Keratinocyte (primary cell): ENCODE data around the gene KIF27. TPM values are rescaled to one million over a fixed set of nuclear protein-coding genes. Genes with fewer than 3 reads are reported as not detected.

Source experiments
- DNase-seq: peaks from one replicate; pipeline ENCODE4 v3.0.0-alpha.2; 2011; ENCODE audit warnings: low read depth, missing footprints, low spot score
- FAIRE-seq: peaks from 2 replicates; lab custom pipeline; 2011; peaks lifted over from hg19 to GRCh38; lab: Jason Lieb, UNC
- H2AFZ ChIP-seq: 2 replicates; pipeline ENCODE4 v1.6.0; 2012; ENCODE audit warnings: low read length, control low read depth, inconsistent platforms; ENCODE audit not compliant: control insufficient read depth
- H3K27ac ChIP-seq: 2 replicates; pipeline ENCODE4 v1.5.1; 2011; ENCODE audit warnings: low read length; ENCODE audit not compliant: control insufficient read depth, insufficient read depth
- H3K27me3 ChIP-seq: 3 replicates; pipeline ENCODE4 v1.6.0; 2011; ENCODE audit warnings: low read length; ENCODE audit not compliant: control insufficient read depth, insufficient read depth; ENCODE audit errors: extremely low read depth
- H3K36me3 ChIP-seq, 2 experiments: 2 replicates in 1 of 2; 3 replicates in 1 of 2; pipeline ENCODE4 v1.5.1; 2011; ENCODE audit warnings: low read length in 2 of 2, mild to moderate bottlenecking in 1 of 2; ENCODE audit not compliant: control insufficient read depth in 2 of 2, insufficient read depth in 2 of 2; ENCODE audit errors: extremely low read depth in 1 of 2
- H3K4me1 ChIP-seq: 3 replicates; pipeline ENCODE4 v1.5.1; 2011; ENCODE audit warnings: low read length; ENCODE audit not compliant: control insufficient read depth, insufficient read depth; ENCODE audit errors: extremely low read depth
- H3K4me2 ChIP-seq: 3 replicates; pipeline ENCODE4 v1.6.0; 2011; ENCODE audit warnings: low read depth, low read length; ENCODE audit not compliant: control insufficient read depth, insufficient read depth; ENCODE audit errors: extremely low read depth
- H3K4me3 ChIP-seq, 3 experiments: fragments of 200-600 bp in 1 of 3; sonication (generic) in 1 of 3; 2 replicates in 2 of 3; 3 replicates in 1 of 3; pipeline ENCODE4 v1.5.1; 2011 to 2016; ENCODE audit warnings: low read length in 3 of 3, mild to moderate bottlenecking in 3 of 3, control low read depth in 2 of 3, inconsistent platforms in 1 of 3, low read depth in 1 of 3, mixed read lengths in 1 of 3, mixed run types in 1 of 3, moderate library complexity in 1 of 3; ENCODE audit not compliant: control insufficient read depth in 2 of 3, insufficient read depth in 2 of 3; ENCODE audit errors: extremely low read depth in 1 of 3
- H3K79me2 ChIP-seq: 2 replicates; pipeline ENCODE4 v1.6.0; 2012; ENCODE audit warnings: low read length; ENCODE audit not compliant: control insufficient read depth, insufficient read depth
- H3K9ac ChIP-seq: 3 replicates; pipeline ENCODE4 v1.6.0; 2011; ENCODE audit warnings: low read length; ENCODE audit not compliant: control insufficient read depth, insufficient read depth; ENCODE audit errors: extremely low read depth
- H3K9me1 ChIP-seq: 3 replicates; pipeline ENCODE4 v1.6.0; 2011; ENCODE audit warnings: low read length; ENCODE audit not compliant: control insufficient read depth, insufficient read depth; ENCODE audit errors: extremely low read depth
- H3K9me3 ChIP-seq: 2 replicates; pipeline ENCODE4 v1.5.1; 2012; ENCODE audit warnings: low read depth, low read length; ENCODE audit not compliant: control insufficient read depth
- H4K20me1 ChIP-seq: 3 replicates; pipeline ENCODE4 v1.6.0; 2011; ENCODE audit warnings: low read length; ENCODE audit not compliant: control insufficient read depth, insufficient read depth; ENCODE audit errors: extremely low read depth
- EZH2 ChIP-seq: IDR thresholded peaks from one replicate; pipeline ENCODE4 v1.6.1; 2012; ENCODE audit warnings: inconsistent platforms, mild to moderate bottlenecking, low read length, moderate library complexity
- dilution Hi-C: fragments of 300-500 bp; cut with MboI; formaldehyde crosslinking; loops from one replicate; pipeline ENCODE4 v1.7.0; 2020; ENCODE audit warnings: low sequenced_read_pairs; ENCODE audit not compliant: extremely low pct_ligation_motif_present
- polyA plus RNA-seq, 5 experiments: library from polyadenylated mRNA; depleted of rRNA in 3 of 5; stranded (reverse) in 3 of 5; stranded (forward) in 1 of 5; unstranded in 1 of 5; fragments of >200 nt; gene quantifications; 1 replicate in 1 of 5; 2 replicates in 3 of 5; 3 replicates in 1 of 5; pipeline versions ENCODE4 v1.2.1 to v1.2.3, GENCODE V29; 2011 to 2012; ENCODE audit warnings: missing spikeins in 2 of 5, low read depth in 1 of 5, low replicate concordance in 1 of 5
- TF ChIP-seq, protein P1 (sequence below), 3 experiments: IDR thresholded peaks in 1 of 3; conservative IDR thresholded peaks in 1 of 3; optimal IDR thresholded peaks in 1 of 3; 2 replicates in 2 of 3; 3 replicates in 1 of 3; pipeline versions ENCODE3 to v1.5.1; 2011; ENCODE audit warnings: low read length in 3 of 3, mild to moderate bottlenecking in 3 of 3, moderate library complexity in 2 of 3, control low read depth in 1 of 3, inconsistent platforms in 1 of 3; ENCODE audit not compliant: insufficient read depth in 2 of 3; ENCODE audit errors: extremely low read depth in 1 of 3

Gene KIF27
- polyA plus RNA-seq, 1 donor (not counting 4 experiments of a cell fraction or from before 2014, with no cell fraction given), result 2.2 TPM

- peak overlapping the region; percentile 3 for H3K27ac ChIP-seq
- DNase-seq (no peak), FAIRE-seq (no peak)
- H3K9me3 ChIP-seq, result no peaks in the 10 kb centered on the region
- H3K9me1 ChIP-seq, result no peaks in the 10 kb centered on the region
- H3K9ac ChIP-seq, result no peak overlapping the region
- TF ChIP-seq, protein P1, sequence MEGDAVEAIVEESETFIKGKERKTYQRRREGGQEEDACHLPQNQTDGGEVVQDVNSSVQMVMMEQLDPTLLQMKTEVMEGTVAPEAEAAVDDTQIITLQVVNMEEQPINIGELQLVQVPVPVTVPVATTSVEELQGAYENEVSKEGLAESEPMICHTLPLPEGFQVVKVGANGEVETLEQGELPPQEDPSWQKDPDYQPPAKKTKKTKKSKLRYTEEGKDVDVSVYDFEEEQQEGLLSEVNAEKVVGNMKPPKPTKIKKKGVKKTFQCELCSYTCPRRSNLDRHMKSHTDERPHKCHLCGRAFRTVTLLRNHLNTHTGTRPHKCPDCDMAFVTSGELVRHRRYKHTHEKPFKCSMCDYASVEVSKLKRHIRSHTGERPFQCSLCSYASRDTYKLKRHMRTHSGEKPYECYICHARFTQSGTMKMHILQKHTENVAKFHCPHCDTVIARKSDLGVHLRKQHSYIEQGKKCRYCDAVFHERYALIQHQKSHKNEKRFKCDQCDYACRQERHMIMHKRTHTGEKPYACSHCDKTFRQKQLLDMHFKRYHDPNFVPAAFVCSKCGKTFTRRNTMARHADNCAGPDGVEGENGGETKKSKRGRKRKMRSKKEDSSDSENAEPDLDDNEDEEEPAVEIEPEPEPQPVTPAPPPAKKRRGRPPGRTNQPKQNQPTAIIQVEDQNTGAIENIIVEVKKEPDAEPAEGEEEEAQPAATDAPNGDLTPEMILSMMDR (optimal IDR thresholded peaks at IDR 0.05 in 1 of 3, IDR thresholded peaks at IDR 0.05 in 1 of 3, conservative IDR thresholded peaks at IDR 0.05 in 1 of 3; ENCODE audit: extremely low read depth in 1 of 3, insufficient read depth in 2 of 3, low read length in 3 of 3), result no peak
- TF ChIP-seq EZH2, result no peak
- H3K27me3 ChIP-seq, result no peaks in the 10 kb centered on the region
- H3K36me3 ChIP-seq, result peaks cover 6 to 9% of the 10 kb centered on the region in 2 experiments
- H3K4me1 ChIP-seq, result peaks cover 10% of the 10 kb centered on the region
- H3K79me2 ChIP-seq, result no peaks in the 10 kb centered on the region
- H4K20me1 ChIP-seq, result peaks cover 2% of the 10 kb centered on the region
- dilution Hi-C loops, result no loop called here
- no peak overlapping the region for H2AFZ ChIP-seq
- H3K4me3 ChIP-seq, result no peak overlapping the region
- H3K4me2 ChIP-seq, result no peak overlapping the region
Observed at GRCh38 chr9:83965350-83966208, 44.3 kb upstream of the KIF27 start.

DNA sequence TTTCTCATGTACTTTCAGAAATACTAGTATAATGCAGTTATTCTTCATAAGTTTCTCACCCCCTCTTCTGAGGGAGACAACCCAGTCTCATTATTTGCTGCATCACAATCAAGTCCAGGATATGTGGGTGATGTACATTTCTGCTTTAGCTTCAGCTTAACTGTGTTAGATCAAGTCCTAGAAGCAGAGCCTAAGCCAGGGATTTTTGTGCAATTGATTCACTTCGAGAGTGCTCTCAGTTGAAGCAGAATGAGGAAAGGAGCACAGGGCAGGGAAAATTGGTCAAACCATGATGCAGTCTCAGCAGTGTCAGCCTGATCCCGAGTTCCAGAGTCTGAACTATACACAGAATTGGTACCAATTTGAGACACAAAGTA, 43.7 kb upstream of the KIF27 start:
- Histone ChIP-seq H3K79me2 (no peaks in the 10 kb centered on the region), H3K4me1 (peaks cover 10% of the 10 kb centered on the region), H3K4me2 (no peak overlapping the region), H3K9ac (no peak overlapping the region), H3K27ac (peak overlapping the region; percentile 3), H3K9me3 (no peaks in the 10 kb centered on the region), H4K20me1 (peaks cover 2% of the 10 kb centered on the region), H3K4me3 (no peak overlapping the region), H3K9me1 (no peaks in the 10 kb centered on the region), H3K36me3 (peaks cover 6 to 9% of the 10 kb centered on the region in 2 experiments), H3K27me3 (no peaks in the 10 kb centered on the region), H2AFZ (no peak overlapping the region)
- DNase-seq (no peak), FAIRE-seq (no peak)
- dilution Hi-C loops, result no loop called here
- TF ChIP-seq EZH2, result no peak
- TF ChIP-seq, protein P1 (optimal IDR thresholded peaks at IDR 0.05 in 1 of 3, IDR thresholded peaks at IDR 0.05 in 1 of 3, conservative IDR thresholded peaks at IDR 0.05 in 1 of 3; ENCODE audit: extremely low read depth in 1 of 3, insufficient read depth in 2 of 3, low read length in 3 of 3), result no peak
